Middle frontal gyrus (tissue), 1 donor: Measurements from ENCODE around the gene MPG.
"Not testable (repeated sequence)": the region's sequence is repeated elsewhere in the genome, so short reads cannot be mapped to it uniquely, and the experiment has no call there.

Source experiments
- DNase-seq: peaks from one replicate; pipeline ENCODE4 v3.0.0-alpha.2; 2015; ENCODE audit warnings: low spot score; ENCODE audit errors: extremely low spot score

The MPG gene, protein sequence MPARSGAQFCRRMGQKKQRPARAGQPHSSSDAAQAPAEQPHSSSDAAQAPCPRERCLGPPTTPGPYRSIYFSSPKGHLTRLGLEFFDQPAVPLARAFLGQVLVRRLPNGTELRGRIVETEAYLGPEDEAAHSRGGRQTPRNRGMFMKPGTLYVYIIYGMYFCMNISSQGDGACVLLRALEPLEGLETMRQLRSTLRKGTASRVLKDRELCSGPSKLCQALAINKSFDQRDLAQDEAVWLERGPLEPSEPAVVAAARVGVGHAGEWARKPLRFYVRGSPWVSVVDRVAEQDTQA

DNA sequence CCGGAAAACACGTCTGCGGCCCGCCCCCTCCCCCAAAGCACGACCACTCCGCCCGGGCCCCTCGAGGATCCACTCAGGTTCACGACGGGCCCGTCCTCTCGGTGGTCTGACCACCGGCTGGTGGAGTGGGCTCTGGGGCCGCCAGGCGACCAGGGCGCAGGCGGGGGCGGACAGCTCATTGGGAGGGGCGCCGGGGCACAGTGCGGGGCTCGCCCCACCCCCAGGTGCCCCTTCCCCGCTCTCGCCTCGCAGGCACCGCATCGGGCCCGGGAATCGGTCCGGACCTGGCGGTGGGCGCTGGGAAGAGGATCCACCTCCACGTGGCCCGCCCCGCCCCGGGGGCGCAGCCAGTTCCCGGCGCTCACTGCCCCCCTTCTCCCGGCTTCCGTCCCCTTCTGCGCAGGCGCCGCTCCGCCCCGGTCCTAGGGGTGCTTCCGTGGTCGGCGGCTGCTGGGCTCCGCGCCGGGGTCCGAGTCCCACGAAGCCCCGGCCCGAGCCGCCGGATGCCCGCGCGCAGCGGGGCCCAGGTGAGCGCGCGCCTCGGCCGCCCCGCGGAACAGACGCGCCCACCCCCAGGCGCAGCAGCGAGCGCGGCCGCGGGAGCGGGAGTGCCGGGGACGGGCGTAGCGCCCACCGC is at the start of gene MPG:
MPG (plus strand) TSS at position 419 of the 637 bp plus-strand sequence; CDS start at position 504, 85 bp downstream.
- DNase-seq = no peak

DNA sequence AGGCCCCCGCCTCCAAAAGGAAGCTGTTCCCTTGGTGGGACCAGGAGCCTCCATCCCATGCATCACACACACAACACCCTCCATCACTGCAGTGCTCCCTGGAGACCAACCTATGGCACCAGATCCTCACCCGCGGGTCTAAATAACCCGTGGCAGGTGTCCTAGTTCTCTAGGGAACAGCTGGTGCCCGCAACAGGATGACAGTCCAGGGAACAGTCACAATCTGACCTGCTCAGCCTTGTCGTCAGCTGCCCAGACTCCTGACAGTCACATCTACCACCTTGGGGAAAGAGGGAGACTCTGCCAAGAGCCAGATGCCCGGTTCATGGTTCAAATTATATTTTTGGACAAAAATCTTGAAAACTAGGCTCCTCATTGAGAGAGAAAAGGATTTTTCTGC is 47.4 kb upstream of the MPG start:
- DNase-seq = not testable (repeated sequence)

DNA sequence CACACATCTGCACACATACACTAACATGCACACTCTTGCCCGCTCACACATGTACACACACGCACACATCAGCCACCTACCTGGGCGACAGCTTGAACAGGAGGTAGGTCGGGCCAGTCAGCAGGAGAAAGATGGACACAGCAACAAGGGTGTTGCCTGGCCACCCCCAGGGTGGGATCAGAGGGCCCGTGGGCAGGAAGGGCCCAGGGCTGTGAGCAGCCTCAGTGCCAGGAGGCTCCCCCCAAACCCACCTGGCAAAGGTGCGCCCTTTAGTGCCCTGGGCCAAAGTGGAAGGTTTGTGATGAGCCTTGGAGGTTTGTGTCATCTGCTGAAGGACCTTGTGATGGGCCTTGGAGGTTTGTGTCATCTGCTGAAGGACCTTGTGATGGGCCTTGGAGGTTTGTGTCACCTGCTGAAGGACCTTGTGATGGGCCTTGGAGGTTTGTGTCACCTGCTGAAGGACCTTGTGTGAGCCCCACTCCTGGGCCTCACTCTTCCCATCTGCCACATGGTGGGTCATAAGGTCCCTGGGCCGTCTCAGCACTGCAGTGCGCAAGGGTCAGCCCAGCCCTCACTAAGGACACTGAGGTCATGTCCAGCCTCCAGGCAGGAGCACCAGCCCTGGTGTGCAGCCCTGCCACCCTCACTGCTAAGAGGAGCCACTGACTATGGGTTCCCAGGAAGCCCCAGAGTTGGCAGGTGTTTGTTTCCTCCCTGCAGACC is 44.7 kb upstream of the MPG start:
- not testable (repeated sequence) for DNase-seq

DNA sequence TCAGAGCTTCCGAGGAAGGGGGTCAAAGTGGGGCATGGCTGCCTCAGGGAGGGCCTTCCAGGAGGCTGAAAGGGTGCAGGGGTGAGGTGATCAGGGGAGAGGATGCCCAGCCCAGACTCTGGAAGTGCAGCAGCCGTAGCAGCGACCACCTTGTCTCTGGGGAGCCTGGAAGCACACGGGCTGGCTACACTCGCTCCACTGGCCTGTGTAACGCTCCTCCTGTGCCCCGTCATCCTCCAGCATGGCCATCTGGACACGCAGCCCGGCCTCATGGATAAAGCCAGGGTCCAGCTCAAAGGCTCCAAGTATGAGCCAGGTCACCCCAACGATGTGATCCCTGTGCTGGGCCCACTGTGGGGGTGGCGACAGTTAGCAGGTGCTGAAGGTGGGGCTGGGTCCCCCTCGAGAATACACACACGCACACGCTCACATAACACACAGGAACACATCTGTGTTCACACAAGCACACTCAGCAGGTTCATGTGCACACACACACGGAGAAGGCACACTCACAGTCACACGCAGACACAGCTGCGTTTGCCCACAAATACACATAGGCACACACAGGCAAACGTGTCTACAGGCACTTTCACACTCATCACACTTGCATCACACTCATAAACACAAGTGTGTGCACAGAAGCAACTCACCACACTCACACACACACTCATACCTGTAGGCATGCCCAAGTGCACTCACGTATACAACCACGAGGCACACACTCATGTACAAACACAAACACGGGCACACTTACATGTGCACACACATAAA is 44.0 kb upstream of the MPG start:
- no peak for DNase-seq

DNA sequence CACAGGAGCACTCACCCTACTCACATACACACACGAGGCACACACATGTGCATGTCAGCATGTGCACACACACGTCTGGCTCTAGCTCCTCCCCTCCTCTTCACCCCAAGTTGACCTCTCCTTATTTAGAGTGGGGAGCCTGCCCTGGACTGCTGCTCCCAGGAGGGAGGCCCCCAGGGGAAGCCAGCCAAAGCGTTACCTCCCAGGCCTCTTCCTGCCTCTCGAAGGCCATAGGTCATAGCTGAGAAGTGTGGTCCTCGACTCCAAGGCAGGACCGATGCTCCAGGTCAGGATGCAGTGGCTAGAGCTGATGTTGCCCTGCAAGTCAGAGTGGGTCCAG is 43.4 kb upstream of the MPG start:
- no peak for DNase-seq

DNA sequence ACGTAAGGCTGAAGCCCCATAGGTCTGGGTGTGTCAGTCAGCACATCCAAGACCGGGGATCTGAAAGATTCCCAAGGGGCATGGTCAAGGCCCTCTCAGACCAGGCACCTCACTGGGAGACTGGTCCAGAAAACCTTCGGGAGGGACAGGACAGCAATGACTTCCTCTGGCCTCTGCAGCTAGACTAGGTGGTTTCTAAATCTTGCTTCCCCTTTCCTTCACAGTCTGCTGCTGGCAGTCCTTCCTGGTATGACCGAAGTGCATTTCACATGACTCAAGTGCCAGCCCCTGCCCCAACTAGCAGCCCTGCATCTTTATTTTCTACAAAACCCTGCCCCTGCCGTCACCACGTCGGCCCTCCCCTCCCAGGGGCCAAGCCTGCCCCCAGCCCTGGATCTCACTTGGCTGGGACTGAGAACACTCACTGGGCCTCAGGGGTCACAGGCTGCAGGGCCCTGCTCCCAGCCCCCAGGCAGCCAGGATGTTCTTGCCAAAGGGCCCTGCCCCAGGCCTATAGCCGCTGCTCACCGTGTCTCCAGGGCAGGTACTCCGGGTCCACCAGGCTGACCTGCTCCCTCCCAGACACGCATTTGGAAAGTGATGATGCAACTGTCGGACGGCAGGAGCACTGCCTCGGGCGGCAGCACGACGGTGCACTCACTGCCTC is 42.9 kb upstream of the MPG start:
- no peak for DNase-seq

DNA sequence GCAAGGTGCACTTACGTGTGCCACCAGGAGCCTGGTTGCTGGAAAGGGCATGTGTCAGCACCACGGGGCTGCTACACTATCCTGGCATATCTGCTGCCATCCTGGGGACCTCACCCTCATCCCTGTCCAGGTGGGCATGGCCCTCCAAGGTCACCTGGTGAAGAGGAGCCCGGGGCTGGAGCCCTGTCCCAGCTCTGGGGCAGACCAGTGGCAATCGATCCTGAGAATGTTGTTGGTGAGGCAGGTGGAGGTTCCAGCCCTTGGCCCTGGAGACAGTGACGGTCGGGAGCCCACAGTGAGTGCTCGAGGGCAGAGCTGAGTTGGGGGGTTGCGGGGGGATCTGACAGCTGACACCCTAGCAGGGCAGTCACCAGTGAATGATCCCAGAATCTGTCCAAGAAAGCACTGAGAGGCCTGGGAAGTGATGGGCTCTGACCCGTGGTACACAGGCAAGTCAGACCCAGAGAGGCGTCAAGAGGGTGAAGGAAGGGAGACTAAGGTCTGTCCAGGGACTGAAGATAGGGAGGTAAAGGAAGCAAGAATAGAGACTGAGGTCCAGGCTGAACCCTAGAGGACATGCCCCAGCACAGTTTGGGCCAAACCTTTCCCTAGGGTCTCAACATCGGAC is 42.2 kb upstream of the MPG start:
- DNase-seq = no peak

DNA sequence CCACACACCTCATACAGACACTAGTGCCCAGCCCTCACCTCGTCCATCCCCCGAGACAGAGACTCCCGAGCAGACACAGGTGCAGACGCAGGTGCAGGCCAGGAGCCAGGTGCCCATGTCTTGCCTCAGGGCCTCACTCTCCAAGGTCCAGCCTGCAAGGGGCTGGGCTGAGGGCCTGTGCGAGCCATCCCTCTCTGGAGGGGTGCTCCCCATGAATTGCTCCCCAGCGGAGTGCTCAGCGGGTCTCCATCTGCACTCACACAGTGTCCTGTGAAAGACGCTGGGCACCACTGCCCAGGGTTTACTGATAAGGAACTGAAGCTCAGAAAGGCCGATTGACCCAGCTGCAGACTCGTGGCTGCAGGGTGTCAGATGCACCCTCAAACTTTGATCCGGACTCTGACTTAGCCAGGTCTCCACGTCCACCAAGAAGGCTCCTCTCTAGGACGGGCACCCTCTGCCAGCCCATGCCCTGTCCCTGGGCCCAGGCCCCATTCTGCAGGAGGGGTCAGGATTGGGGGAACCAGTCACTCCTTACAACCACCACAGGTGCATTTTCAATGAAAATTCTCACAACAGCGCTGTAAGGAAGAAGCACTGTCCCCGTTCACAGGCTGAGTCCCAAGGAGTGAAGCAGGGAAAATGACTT is 41.6 kb upstream of the MPG start:
- DNase-seq = no peak

DNA sequence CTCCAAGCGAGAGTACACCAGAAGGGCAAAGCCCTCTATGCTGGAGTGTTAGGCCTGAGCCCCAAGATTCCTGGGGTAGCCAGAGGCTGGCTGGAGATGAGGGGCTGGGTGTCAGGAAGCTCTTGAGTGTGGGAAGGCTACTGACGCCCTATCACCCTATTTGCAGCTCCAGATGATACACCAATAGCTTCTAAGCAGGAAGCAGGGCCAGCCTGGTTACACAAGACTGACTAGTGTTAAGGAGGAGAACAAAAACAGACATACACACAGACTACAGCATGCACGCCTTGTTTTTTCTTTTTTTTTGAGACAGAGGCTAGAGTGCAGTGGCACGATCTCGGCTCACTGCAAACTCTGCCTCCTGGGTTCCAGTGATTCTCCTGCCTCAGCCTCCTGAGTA is 40.5 kb upstream of the MPG start:
- no peak for DNase-seq

DNA sequence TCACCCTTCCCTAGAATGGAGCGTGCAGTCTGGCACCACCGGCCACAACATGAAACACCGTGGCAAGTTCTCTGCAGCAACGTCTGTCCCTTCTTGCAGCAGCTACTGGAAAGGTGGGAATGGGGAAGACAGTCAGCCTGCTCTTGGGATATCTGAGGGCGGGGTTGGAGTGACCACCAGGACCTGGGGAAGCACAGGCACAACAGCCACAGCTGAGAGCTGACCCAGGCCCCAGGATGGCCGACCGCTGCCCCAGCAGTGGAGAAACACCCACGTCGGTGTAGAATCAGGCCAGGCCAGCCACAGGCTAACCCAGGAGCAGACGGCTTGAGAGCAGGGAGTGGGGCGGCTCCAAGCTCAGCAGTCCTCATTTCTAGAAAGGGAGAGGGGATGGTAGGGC is 39.8 kb upstream of the MPG start:
- DNase-seq = not testable (repeated sequence)

DNA sequence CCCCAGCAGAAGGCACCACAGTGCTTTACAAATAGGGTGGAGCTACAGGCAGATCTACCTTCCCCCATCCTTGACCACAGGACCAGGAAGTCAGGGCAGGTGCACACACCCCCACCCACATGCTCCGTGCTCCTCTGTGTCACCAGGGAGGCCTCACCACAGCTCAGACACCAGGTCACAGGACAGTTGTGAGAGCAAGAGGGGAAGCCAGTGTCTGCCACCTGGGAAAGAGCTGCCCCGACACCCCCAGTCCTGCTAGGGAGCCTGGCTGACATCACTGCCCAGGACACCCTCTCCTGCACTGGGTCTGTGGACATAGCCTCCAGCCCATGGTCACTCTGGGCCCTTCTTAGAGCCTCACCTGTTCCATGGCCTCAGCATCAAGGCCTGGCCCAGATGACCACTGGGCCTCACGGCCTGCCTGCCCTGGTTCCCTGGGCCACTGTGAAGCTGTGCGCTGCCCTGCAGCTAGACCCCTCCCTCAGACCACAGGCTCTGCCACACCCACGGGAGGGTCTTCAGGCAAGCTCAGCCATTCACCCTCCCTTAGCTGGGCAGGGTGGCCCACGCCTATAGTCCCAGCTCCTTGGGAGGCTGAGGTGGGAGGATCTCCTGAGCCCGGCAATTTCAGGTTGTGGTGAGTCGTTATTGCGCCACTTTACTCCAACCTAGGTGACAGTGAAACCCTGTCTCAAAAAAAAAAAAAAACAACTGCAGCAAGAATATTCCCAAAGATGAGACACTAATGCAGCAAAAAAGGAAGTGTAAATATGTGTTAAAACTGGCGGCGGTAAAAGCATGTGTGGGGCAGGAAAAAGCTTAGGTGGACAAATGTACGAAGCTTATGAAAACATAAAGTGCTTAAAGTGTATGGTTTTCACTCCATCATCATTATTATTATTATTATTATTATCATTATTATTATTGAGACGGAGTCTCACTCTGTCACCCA is 38.8 kb upstream of the MPG start:
- DNase-seq = no peak

DNA sequence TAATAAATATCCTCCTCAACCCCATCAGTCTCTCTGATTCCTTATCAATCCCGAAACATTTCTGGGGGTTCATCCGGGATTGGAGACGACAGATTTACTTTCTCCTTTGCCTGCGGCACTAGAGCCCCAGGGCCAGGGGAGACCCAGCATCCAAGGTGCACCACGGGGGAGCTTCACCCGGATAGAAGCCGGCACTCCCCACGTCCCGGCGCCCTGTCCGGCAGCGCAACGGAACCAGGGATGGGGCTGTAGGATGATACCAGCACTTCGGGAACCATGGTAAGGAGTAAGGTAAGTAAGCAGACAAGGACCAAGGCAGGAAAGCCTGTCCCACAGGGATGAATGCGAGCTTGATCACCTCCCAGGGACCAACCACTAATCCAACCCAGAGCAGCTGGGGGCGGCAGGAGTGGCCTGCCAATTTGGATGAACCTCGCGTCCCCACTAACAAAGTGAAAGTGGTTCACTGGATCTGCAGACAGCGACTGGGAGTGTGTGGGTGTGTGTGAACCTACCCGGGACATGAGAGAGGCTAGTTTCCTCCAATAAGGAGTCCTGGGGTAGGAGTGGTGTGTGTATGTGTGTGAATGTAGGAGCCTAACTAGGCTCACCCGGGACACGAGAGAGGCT is 36.5 kb upstream of the MPG start:
- DNase-seq = no peak

DNA sequence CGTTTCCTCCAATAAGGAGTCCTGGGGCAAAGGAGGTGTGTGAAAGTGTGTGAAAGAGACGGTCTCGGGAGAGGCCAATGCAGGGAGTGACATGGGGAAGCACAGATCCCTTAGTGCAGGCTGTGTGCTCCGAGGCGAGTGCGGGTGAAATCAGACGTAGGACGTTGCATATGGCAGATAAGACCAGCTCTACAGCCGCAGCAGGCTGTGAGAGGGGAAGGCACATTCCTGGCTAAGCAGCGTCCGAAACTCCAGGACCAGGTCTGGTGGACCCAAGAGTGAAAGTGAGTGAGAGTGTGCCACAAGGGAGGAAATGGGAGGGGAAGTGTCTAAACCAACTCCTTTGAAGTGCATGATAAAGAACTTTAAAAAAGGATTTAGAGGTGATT is 36.0 kb upstream of the MPG start:
- DNase-seq = no peak

DNA sequence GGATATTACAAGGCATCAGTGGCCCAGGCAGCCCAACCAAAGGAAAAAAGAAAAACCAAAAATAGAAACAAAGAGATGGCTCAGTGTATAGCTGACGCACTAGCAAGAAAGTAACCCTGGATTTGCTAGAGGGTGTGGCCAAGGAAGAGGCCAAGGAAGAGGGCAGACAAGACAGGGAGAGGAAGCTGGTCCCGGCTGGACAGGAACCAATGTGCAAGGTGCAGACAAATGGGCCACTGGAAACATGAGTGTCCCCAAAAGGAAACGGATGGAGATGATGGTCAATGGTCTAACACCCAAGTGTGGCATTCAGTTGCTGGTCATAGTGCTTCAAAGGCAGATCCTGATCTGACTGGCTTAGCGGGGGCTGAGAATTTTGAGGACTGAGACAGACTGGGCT is 35.3 kb upstream of the MPG start:
- no peak for DNase-seq

DNA sequence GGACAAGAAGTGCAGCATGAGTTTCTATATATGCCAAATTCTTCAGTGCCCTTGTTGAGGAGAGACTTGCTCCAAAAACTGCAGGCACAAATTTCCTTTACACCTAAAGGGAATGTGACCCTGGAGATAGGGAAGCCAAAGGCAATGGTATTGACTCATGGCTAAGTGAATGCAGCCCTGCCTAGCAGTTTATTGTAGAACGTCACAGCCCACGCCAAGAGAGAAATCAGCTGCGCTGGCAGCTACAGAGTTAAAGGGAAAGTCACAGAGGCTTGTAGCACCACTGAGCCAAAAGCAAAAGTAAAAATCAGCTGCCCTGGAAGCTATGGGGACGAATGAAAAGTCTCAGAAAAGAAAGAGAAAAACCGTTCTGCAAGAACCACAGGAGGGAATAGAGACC is 34.7 kb upstream of the MPG start:
- DNase-seq = no peak

DNA sequence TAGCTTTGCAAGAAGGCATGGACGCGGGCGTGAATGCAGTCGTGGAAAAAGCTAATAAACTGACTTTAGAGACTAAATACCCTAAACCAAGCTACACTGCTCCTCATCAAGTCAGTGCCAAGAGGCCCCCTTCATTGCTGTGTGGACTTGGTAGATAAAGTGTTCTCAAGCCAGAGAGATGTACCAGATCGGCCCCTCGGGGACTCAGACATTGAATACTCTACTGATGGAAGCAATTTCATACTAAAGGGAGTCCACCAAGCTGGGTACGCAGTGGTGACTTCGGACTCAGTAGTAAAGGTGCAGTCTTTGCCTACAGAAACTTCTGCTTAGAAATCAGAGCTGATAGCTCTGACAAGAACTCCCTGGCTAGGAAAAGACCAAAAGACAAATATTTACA is 33.4 kb upstream of the MPG start:
- DNase-seq = no peak

DNA sequence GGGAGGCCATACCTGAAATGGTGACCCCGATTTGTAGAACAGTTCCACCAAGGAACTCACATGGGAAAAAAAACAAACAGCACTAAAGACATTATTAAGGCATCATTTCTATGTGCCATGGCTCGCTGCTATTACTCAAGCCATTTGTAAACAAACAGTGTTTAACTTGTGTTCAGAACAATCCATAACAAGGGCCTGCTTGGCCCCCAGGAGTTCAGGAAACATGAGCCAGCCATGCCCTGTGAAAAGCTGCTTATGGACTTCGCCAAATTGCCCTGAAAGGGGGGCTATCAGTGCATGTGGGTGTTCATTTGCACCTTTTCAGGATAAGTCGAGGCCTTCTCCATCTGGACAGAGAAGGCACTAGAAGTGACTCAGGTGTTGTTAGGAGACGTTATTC is 32.6 kb upstream of the MPG start:
- DNase-seq = no peak

DNA sequence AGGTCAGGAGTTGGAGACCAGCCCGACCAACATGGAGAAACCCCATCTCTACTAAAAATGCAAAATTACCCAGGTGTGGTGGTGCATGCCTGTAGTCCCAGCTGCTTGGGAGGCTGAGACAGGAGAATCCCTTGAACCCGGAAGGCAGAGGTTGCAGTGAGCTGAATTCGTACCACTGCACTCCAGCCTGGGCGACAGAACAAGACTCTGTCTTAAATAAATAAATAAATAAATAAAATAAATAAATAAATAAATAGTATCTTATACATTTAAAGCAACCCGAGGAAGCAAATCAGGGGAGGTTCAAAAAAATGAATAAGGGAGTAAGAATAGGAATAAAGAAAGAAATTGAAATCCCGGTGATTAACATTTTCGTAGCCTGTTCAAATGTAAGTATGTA is 31.5 kb upstream of the MPG start:
- not testable (repeated sequence) for DNase-seq

DNA sequence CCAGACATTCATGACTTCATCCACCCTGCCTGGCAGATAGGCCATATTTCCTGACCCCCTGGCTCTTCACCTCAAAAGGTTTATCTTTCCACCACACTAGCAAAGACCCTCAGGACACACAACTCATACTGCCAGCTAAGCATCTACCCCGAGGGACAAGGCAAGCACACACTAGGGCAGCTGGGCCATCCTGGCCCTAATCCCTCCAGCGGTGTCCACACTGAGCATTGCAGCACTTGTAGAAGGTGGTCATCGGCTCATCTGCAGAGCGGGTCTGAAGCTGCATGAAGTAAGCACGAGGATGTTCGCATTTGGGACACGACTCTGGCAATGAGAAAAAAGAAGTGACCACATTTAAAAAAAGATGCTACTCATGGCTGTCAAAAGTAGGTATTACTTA is 30.8 kb upstream of the MPG start:
- no peak for DNase-seq
